ENCODE data around the gene CIROP. TPM values are rescaled to one million over a fixed set of nuclear protein-coding genes. Genes with fewer than 3 reads are reported as not detected.

Gene CIROP
- total RNA-seq, 2 experiments from 2014 or later = not detected

- H3K4me3 Mint-ChIP-seq = peak overlapping the region; percentile 94
- intact Hi-C loops (cut with micrococcal nuclease) = loop anchor here (1.0 kb wide), 1 partner anchor 24 kb away; the partner anchor contains the start of genes ACIN1 and C14orf119
- H3K9me3 Mint-ChIP-seq = no peaks in the 10 kb centered on the region
- peaks cover 46% of the 10 kb centered on the region for H3K36me3 Mint-ChIP-seq
- POLR2A ChIA-PET = interaction anchor here (0.6 to 2.6 kb wide), 7 partner anchors 11 to 251 kb away, joined by 3 to 17 read pairs (median 3); partner anchors contain the start of genes ACIN1, C14orf119 and PRMT5
- H3K27me3 Mint-ChIP-seq = no peaks in the 10 kb centered on the region
- peak; percentile 89 for DNase-seq
- CTCF ChIA-PET = interaction anchor here (0.5 to 5.2 kb wide), 17 partner anchors 9 to 229 kb away, joined by 3 to 65 read pairs (median 7); partner anchors contain the start of genes ACIN1, AJUBA, C14orf119 and CDH24
- peak overlapping the region; percentile 88 for H3K27ac Mint-ChIP-seq
- H3K4me1 Mint-ChIP-seq (ENCODE audit: low read depth) = peaks cover 39% of the 10 kb centered on the region
These were observed 33.4 kb downstream of the CIROP start for GRCh38 chr14:23071244-23071920.

- peaks cover 44% of the 10 kb centered on the region for H3K4me1 Mint-ChIP-seq (ENCODE audit: low read depth)
- ChIA-PET CTCF (interaction anchor here (0.8 to 5.2 kb wide), 17 partner anchors 8 to 230 kb away, joined by 3 to 65 read pairs (median 7); partner anchors contain the start of genes ACIN1, AJUBA, C14orf119 and CDH24), POLR2A (interaction anchor here (0.6 to 2.6 kb wide), 3 partner anchors 8 to 64 kb away, joined by 3 to 17 read pairs (median 3); partner anchors contain the start of genes ACIN1 and C14orf119)
- peak overlapping the region; percentile 88 for H3K27ac Mint-ChIP-seq
- intact Hi-C loops (cut with micrococcal nuclease) = loop anchor here (1.0 kb wide), 1 partner anchor 25 kb away; the partner anchor contains the start of genes ACIN1 and C14orf119
- no peaks in the 10 kb centered on the region for H3K27me3 Mint-ChIP-seq
- peaks cover 49% of the 10 kb centered on the region for H3K36me3 Mint-ChIP-seq
- H3K4me3 Mint-ChIP-seq = peak overlapping the region; percentile 94
- DNase-seq = no peak
- no peaks in the 10 kb centered on the region for H3K9me3 Mint-ChIP-seq
These were observed 34.3 kb downstream of the CIROP start for GRCh38 chr14:23070262-23071129.

GRCh38 chr14:23069413-23069806 lies 35.4 kb downstream of the CIROP start:
- H3K9me3 Mint-ChIP-seq = no peaks in the 10 kb centered on the region
- no peak overlapping the region for H3K27ac Mint-ChIP-seq
- ChIA-PET POLR2A (interaction anchor here (0.7 kb wide), 1 partner anchor 62 kb away, joined by 3 read pairs; no protein-coding TSS in a partner anchor), CTCF (interaction anchor here (0.7 to 18.9 kb wide), 56 partner anchors 10 to 489 kb away, joined by 3 to 839 read pairs (median 7); partner anchors contain the start of genes ACIN1, AJUBA, C14orf119 and CDH24)
- H3K4me3 Mint-ChIP-seq = no peak overlapping the region
- H3K4me1 Mint-ChIP-seq (ENCODE audit: low read depth) = peaks cover 42% of the 10 kb centered on the region
- DNase-seq = no peak
- intact Hi-C loops (cut with micrococcal nuclease) = loop anchor here (1.0 to 2.0 kb wide), 2 partner anchors 39 to 118 kb away; no protein-coding TSS in a partner anchor
- no peaks in the 10 kb centered on the region for H3K27me3 Mint-ChIP-seq
- peaks cover 45% of the 10 kb centered on the region for H3K36me3 Mint-ChIP-seq

- CTCF ChIA-PET = interaction anchor here (0.6 to 18.9 kb wide), 63 partner anchors 11 to 489 kb away, joined by 3 to 839 read pairs (median 6); partner anchors contain the start of genes ACIN1, AJUBA, C14orf119 and CDH24
These were observed 35.9 kb downstream of the CIROP start for GRCh38 chr14:23068789-23069412.

GRCh38 chr14:23067847-23068788 lies 36.7 kb downstream of the CIROP start:
- no peak for DNase-seq
- H3K9me3 Mint-ChIP-seq = no peaks in the 10 kb centered on the region
- POLR2A ChIA-PET = interaction anchor here (1.1 kb wide), 1 partner anchor 10 kb away, joined by 3 read pairs; the partner anchor contains the start of gene CDH24
- H3K4me3 Mint-ChIP-seq = no peak overlapping the region
- H3K27me3 Mint-ChIP-seq = no peaks in the 10 kb centered on the region
- H3K36me3 Mint-ChIP-seq = peaks cover 55% of the 10 kb centered on the region
- peaks cover 42% of the 10 kb centered on the region for H3K4me1 Mint-ChIP-seq (ENCODE audit: low read depth)
- CTCF ChIA-PET = interaction anchor here (0.6 to 18.9 kb wide), 62 partner anchors 10 to 490 kb away, joined by 3 to 839 read pairs (median 6); partner anchors contain the start of genes ACIN1, AJUBA, C14orf119 and CDH24
- intact Hi-C loops (cut with micrococcal nuclease) = loop anchor here (2.0 kb wide), 1 partner anchor 41 kb away; no protein-coding TSS in a partner anchor
- H3K27ac Mint-ChIP-seq = peak overlapping the region; percentile 66

More at GRCh38 chr14:23068789-23069412, 35.9 kb downstream of the CIROP start:
- intact Hi-C loops (cut with micrococcal nuclease) = loop anchor here (1.0 to 2.0 kb wide), 2 partner anchors 40 to 118 kb away; no protein-coding TSS in a partner anchor
- H3K27ac Mint-ChIP-seq = peak overlapping the region; percentile 66
- peaks cover 48% of the 10 kb centered on the region for H3K36me3 Mint-ChIP-seq
- peak; percentile 82 for DNase-seq
- H3K9me3 Mint-ChIP-seq = no peaks in the 10 kb centered on the region
- H3K27me3 Mint-ChIP-seq = no peaks in the 10 kb centered on the region
- POLR2A ChIA-PET = interaction anchor here (0.7 to 1.1 kb wide), 2 partner anchors 11 to 62 kb away, joined by 3 read pairs; partner anchors contain the start of gene CDH24
- H3K4me3 Mint-ChIP-seq = no peak overlapping the region
- peaks cover 42% of the 10 kb centered on the region for H3K4me1 Mint-ChIP-seq (ENCODE audit: low read depth)

GRCh38 chr14:23066855-23067744 lies 37.7 kb downstream of the CIROP start:
- H3K9me3 Mint-ChIP-seq = no peaks in the 10 kb centered on the region
- ChIA-PET POLR2A (no interaction called here), CTCF (interaction anchor here (1.3 to 18.9 kb wide), 8 partner anchors 9 to 255 kb away, joined by 3 to 839 read pairs (median 38); partner anchors contain the start of genes AJUBA, CDH24 and PABPN1)
- H3K36me3 Mint-ChIP-seq = peaks cover 60% of the 10 kb centered on the region
- DNase-seq = no peak
- no peaks in the 10 kb centered on the region for H3K27me3 Mint-ChIP-seq
- no peak overlapping the region for H3K27ac Mint-ChIP-seq
- intact Hi-C loops (cut with micrococcal nuclease) = no loop called here
- H3K4me1 Mint-ChIP-seq (ENCODE audit: low read depth) = peaks cover 39% of the 10 kb centered on the region
- no peak overlapping the region for H3K4me3 Mint-ChIP-seq

GRCh38 chr14:23066368-23066767 lies 38.4 kb downstream of the CIROP start:
- DNase-seq = no peak
- H3K4me1 Mint-ChIP-seq (ENCODE audit: low read depth) = peaks cover 32% of the 10 kb centered on the region
- peaks cover 60% of the 10 kb centered on the region for H3K36me3 Mint-ChIP-seq
- ChIA-PET POLR2A (no interaction called here), CTCF (interaction anchor here (1.3 to 18.9 kb wide), 4 partner anchors 8 to 76 kb away, joined by 3 to 839 read pairs (median 48); partner anchors contain the start of genes AJUBA and CDH24)
- no peaks in the 10 kb centered on the region for H3K27me3 Mint-ChIP-seq
- intact Hi-C loops (cut with micrococcal nuclease) = no loop called here
- no peak overlapping the region for H3K4me3 Mint-ChIP-seq
- H3K9me3 Mint-ChIP-seq = no peaks in the 10 kb centered on the region
- H3K27ac Mint-ChIP-seq = no peak overlapping the region

GRCh38 chr14:23063601-23064000 lies 41.2 kb downstream of the CIROP start:
- intact Hi-C loops (cut with micrococcal nuclease) = no loop called here
- ChIA-PET POLR2A (no interaction called here), CTCF (interaction anchor here (11.0 to 18.9 kb wide), 2 partner anchors 74 to 89 kb away, joined by 129 to 839 read pairs; partner anchors contain the start of gene AJUBA)
- no peak for DNase-seq
- Mint-ChIP-seq H3K4me1 (ENCODE audit: low read depth) (peaks cover 10% of the 10 kb centered on the region), H3K27me3 (no peaks in the 10 kb centered on the region), H3K36me3 (peaks cover 62% of the 10 kb centered on the region), H3K4me3 (no peak overlapping the region), H3K27ac (no peak overlapping the region), H3K9me3 (no peaks in the 10 kb centered on the region)

GRCh38 chr14:23062002-23062401 lies 42.8 kb downstream of the CIROP start:
- CTCF ChIA-PET = interaction anchor here (0.7 to 18.9 kb wide), 9 partner anchors 9 to 650 kb away, joined by 3 to 839 read pairs (median 4); partner anchors contain the start of genes AJUBA and CEBPE
- H3K27me3 Mint-ChIP-seq = no peaks in the 10 kb centered on the region
- POLR2A ChIA-PET = interaction anchor here (0.6 to 1.0 kb wide), 3 partner anchors 8 to 89 kb away, joined by 3 read pairs; no protein-coding TSS in a partner anchor
- no peak for DNase-seq
- peaks cover 10% of the 10 kb centered on the region for H3K4me1 Mint-ChIP-seq (ENCODE audit: low read depth)
- intact Hi-C loops (cut with micrococcal nuclease) = no loop called here
- no peak overlapping the region for H3K27ac Mint-ChIP-seq
- no peaks in the 10 kb centered on the region for H3K9me3 Mint-ChIP-seq
- H3K4me3 Mint-ChIP-seq = no peak overlapping the region
- H3K36me3 Mint-ChIP-seq = peaks cover 55% of the 10 kb centered on the region

Data from activated CD4-positive, alpha-beta memory T cell treated with anti-CD3 and anti-CD28 coated beads for 36 hours (primary cell).